Tibial nerve (tissue), 4 donors: Measurements from ENCODE around the gene NEURL2. TPM values are rescaled to one million over a fixed set of nuclear protein-coding genes. Genes with fewer than 3 reads are reported as not detected.

ENCODE experiments used
- DNase-seq, 2 donors: peaks; one replicate each; pipeline ENCODE4 v3.0.0-alpha.2; 2019; ENCODE audit warnings: low spot score in 2 of 2
- H3K27ac ChIP-seq, 4 donors: fragments of 200-600 bp; sonication (generic) in 3 of 4; one replicate each; pipeline ENCODE4 v1.5.1; 2017 to 2019; ENCODE audit warnings: mild to moderate bottlenecking in 1 of 4
- H3K27me3 ChIP-seq, 2 donors: fragments of 200-600 bp; sonication (generic) in 1 of 2; one replicate each; pipeline versions ENCODE4 v1.5.1 to v1.6.0; 2017 to 2019
- H3K36me3 ChIP-seq, 3 donors: fragments of 200-600 bp; sonication (generic); one replicate each; pipeline ENCODE4 v1.5.1; 2018 to 2019
- H3K4me1 ChIP-seq, 4 donors: fragments of 200-600 bp; sonication (generic) in 3 of 4; one replicate each; pipeline ENCODE4 v1.5.1; 2017 to 2019
- H3K4me3 ChIP-seq, 4 donors: fragments of 200-600 bp; sonication (generic) in 3 of 4; one replicate each; pipeline ENCODE4 v1.5.1; 2017 to 2019; ENCODE audit warnings: mild to moderate bottlenecking in 1 of 4, moderate library complexity in 1 of 4
- H3K9me3 ChIP-seq, 4 donors: fragments of 200-600 bp; sonication (generic) in 3 of 4; one replicate each; pipeline ENCODE4 v1.5.1; 2017 to 2019
- CTCF ChIP-seq, 5 experiments: fragments of 200-600 bp in 3 of 5; fragments of 450-650 bp in 2 of 5; sonication (generic) in 3 of 5; IDR thresholded peaks; one replicate each; pipeline ENCODE4 v1.5.1; 2016 to 2019; ENCODE audit warnings: antibody characterized with exemption in 5 of 5, mild to moderate bottlenecking in 3 of 5, moderate library complexity in 2 of 5
- EP300 ChIP-seq, 2 donors: sonication (generic); formaldehyde crosslinking; IDR thresholded peaks; one replicate each; pipeline ENCODE4 v1.6.1; 2017; ENCODE audit warnings: antibody characterized with exemption in 2 of 2, mild to moderate bottlenecking in 1 of 2
- POLR2A ChIP-seq, 2 donors: fragments of 450-650 bp; IDR thresholded peaks; one replicate each; pipeline ENCODE4 v1.6.1; 2017; ENCODE audit warnings: antibody characterized with exemption in 2 of 2, mild to moderate bottlenecking in 2 of 2, moderate library complexity in 2 of 2
- WGBS, 2 donors: methylation state at CpG; one replicate each; pipeline ENCODE4 v1.1.5; 2018; 5-methylcytosine and 5-hydroxymethylcytosine counted together
- total RNA-seq, 4 donors: library from RNA; depleted of rRNA; stranded (reverse); fragments of >200 nt; gene quantifications; one replicate each; pipeline ENCODE4 v1.1.0, GENCODE V29; 2016

NEURL2 gene
- total RNA-seq, 4 donors from 2014 or later = 7.7 to 42.9 (median 15.6) TPM

DNA sequence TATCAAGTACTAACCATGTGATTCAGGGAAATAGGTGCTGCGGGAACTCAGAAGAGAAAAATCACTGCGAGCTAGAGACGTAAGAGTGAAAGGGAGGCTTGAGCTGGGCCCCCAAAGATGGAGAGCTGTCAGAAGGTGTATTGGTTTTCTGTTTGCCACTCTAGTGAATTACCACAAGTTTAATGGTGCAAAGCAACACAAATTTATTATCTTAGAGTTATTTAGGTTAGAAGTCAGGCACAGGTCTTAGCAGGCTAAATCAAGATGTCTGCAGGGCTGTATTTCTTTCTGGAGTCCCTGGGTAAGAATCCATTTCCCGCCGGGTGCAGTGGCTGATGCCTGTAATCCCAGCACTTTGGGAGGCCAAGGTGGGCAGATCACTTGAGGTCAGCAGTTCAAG, 31.1 kb downstream of the NEURL2 start:
- Histone ChIP-seq H3K4me1 (peaks cover 0 to 35% (median 20%) of the 10 kb centered on the region in 4 donors), H3K4me3 (no peak overlapping the region), H3K36me3 (peaks cover 0 to 6% (median 0%) of the 10 kb centered on the region in 3 donors), H3K27me3 (no peaks in the 10 kb centered on the region), H3K9me3 (no peaks in the 10 kb centered on the region), H3K27ac (no peak overlapping the region)
- DNase-seq = no peak
- 93 to 94% methylated on average over 5 of the region's 5 CpGs for WGBS, 2 donors
- TF ChIP-seq POLR2A (IDR thresholded peaks at IDR 0.05) = no peak

GRCh38 chr20:45857882-45858216, 33.2 kb downstream of the NEURL2 start:
- TF ChIP-seq EP300 (IDR thresholded peaks at IDR 0.05) (no peak), CTCF (IDR thresholded peaks at IDR 0.05) (no peak), POLR2A (IDR thresholded peaks at IDR 0.05) (no peak)
- DNase-seq = no peak
- Histone ChIP-seq H3K9me3 (no peaks in the 10 kb centered on the region), H3K27ac (peak overlapping the region in 3 of 4 donors; percentile 81 to 87 (median 83)), H3K4me1 (peaks cover 0 to 51% (median 23%) of the 10 kb centered on the region in 4 donors), H3K4me3 (peak overlapping the region; percentile 66 to 99 (median 88)), H3K27me3 (no peaks in the 10 kb centered on the region), H3K36me3 (peaks cover 0 to 24% (median 0%) of the 10 kb centered on the region in 3 donors)
- 4 to 6% methylated on average over 9 to 12 of the region's 13 CpGs for WGBS, 2 donors

GRCh38 chr20:45857114-45857881, 33.7 kb downstream of the NEURL2 start, which contains the start of the genes ACOT8 and ZSWIM3:
Gene ACOT8, minus strand, starts transcription at chr20:45857392. Its CDS starts 77 bp downstream, at chr20:45857315.
Gene ZSWIM3, plus strand, starts transcription at chr20:45857614. Its CDS starts 212 bp downstream, at chr20:45857826.
- H3K4me3 ChIP-seq = peak within 1 kb of the TSS; percentile 66 to 99 (median 88)
- no peaks in the 10 kb centered on the region for H3K27me3 ChIP-seq
- H3K27ac ChIP-seq = peak within 1 kb of the TSS; percentile 37 to 87 (median 82)
- H3K4me1 ChIP-seq = peaks cover 0 to 51% (median 23%) of the 10 kb centered on the region in 4 donors
- TF ChIP-seq POLR2A (IDR thresholded peaks at IDR 0.05) = peak; percentile 36 to 79
- TF ChIP-seq EP300 (IDR thresholded peaks at IDR 0.05) = peak in 1 of 2 donors; percentile 80
- TF ChIP-seq CTCF (IDR thresholded peaks at IDR 0.05) = peak in 1 of 5 experiments; percentile 29
- 0% methylated on average over 23 to 35 of the region's 36 CpGs for WGBS, 2 donors
- DNase-seq = peak; percentile 91 to 100
- peaks cover 0 to 29% (median 0%) of the 10 kb centered on the region in 3 donors for H3K36me3 ChIP-seq
- H3K9me3 ChIP-seq = no peaks in the 10 kb centered on the region

DNA sequence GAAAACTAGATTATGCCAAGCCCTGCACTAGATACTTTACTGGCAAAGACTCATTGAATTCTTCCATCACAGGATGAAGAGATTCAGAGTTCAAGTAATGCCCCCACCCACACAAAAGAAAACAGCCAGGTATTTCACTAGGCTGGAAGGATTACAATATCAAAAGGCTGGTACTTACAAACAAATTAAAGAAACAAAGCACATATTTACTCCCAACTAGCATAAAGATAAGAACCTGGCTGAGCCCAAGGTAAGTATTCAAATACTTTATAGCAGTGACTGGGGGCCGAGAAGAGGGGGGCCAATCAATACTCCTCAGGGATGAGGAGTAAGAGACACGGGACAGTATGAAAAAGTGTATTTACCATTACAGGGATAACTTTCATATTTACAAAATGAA, 37.5 kb downstream of the NEURL2 start:
- TF ChIP-seq CTCF (IDR thresholded peaks at IDR 0.05) = no peak
- TF ChIP-seq POLR2A (IDR thresholded peaks at IDR 0.05) = no peak
- no peak for TF ChIP-seq EP300 (IDR thresholded peaks at IDR 0.05)
- DNase-seq = no peak
- no peak overlapping the region for H3K27ac ChIP-seq
- H3K4me3 ChIP-seq = no peak overlapping the region
- peaks cover 0 to 48% (median 23%) of the 10 kb centered on the region in 4 donors for H3K4me1 ChIP-seq
- WGBS, 2 donors = 74 to 76% methylated on average over 2 of the region's 2 CpGs
- H3K27me3 ChIP-seq = no peaks in the 10 kb centered on the region
- no peaks in the 10 kb centered on the region for H3K9me3 ChIP-seq
- peaks cover 0 to 61% (median under 1%) of the 10 kb centered on the region in 3 donors for H3K36me3 ChIP-seq

GRCh38 chr20:45852326-45852725, 38.7 kb downstream of the NEURL2 start:
- peaks cover 0 to 72% (median 9%) of the 10 kb centered on the region in 3 donors for H3K36me3 ChIP-seq
- H3K27me3 ChIP-seq = no peaks in the 10 kb centered on the region
- DNase-seq = no peak
- no peak for TF ChIP-seq CTCF (IDR thresholded peaks at IDR 0.05)
- no peak for TF ChIP-seq EP300 (IDR thresholded peaks at IDR 0.05)
- no peak overlapping the region for H3K4me3 ChIP-seq
- H3K27ac ChIP-seq = no peak overlapping the region
- no peaks in the 10 kb centered on the region for H3K9me3 ChIP-seq
- WGBS, 2 donors = 95 to 96% methylated on average over 6 of the region's 6 CpGs
- peaks cover 0 to 39% (median 19%) of the 10 kb centered on the region in 4 donors for H3K4me1 ChIP-seq
